Neural progenitor cell (in vitro differentiated cells): ENCODE measurements around the gene PRELP. TPM values are rescaled to one million over a fixed set of nuclear protein-coding genes. Genes with fewer than 3 reads are reported as not detected.

ENCODE experiments used
- DNase-seq: peaks from one replicate; pipeline ENCODE4 v3.0.0-alpha.2; 2016; ENCODE audit warnings: low spot score
- H2AFZ ChIP-seq: fragments of 200-600 bp; sonication (generic); replicated peaks from 2 replicates; pipeline ENCODE4 v1.6.1; 2016; ENCODE audit warnings: antibody characterized with exemption
- H3F3A ChIP-seq: fragments of 200-600 bp; sonication (generic); 2 replicates; pipeline ENCODE4 v1.6.1; 2016; ENCODE audit warnings: antibody characterized with exemption, low read depth
- H3K27ac ChIP-seq: fragments of 200-600 bp; sonication (generic); 2 replicates; pipeline ENCODE4 v1.5.1; 2016; ENCODE audit warnings: mild to moderate bottlenecking
- H3K27me3 ChIP-seq: fragments of 200-600 bp; sonication (generic); 2 replicates; pipeline ENCODE4 v1.6.1; 2016; ENCODE audit warnings: mild to moderate bottlenecking, moderate library complexity
- H3K36me3 ChIP-seq: fragments of 200-600 bp; sonication (generic); 2 replicates; pipeline ENCODE4 v1.5.1; 2016
- H3K4me1 ChIP-seq: fragments of 200-600 bp; sonication (generic); 2 replicates; pipeline ENCODE4 v1.6.1; 2016; ENCODE audit warnings: mixed run types
- H3K4me2 ChIP-seq: fragments of 200-600 bp; sonication (generic); 2 replicates; pipeline ENCODE4 v1.6.1; 2016
- H3K4me3 ChIP-seq: fragments of 200-600 bp; sonication (generic); 2 replicates; pipeline ENCODE4 v1.5.1; 2016
- H3K79me2 ChIP-seq: fragments of 200-600 bp; sonication (generic); 2 replicates; pipeline ENCODE4 v1.6.1; 2016; ENCODE audit warnings: low read depth
- H3K9ac ChIP-seq: fragments of 200-600 bp; sonication (generic); 2 replicates; pipeline ENCODE4 v1.6.1; 2016
- H3K9me3 ChIP-seq: fragments of 200-600 bp; sonication (generic); 2 replicates; pipeline ENCODE4 v1.5.1; 2016; ENCODE audit warnings: low read depth
- H4K20me1 ChIP-seq: fragments of 200-600 bp; sonication (generic); 2 replicates; pipeline ENCODE4 v1.6.1; 2016; ENCODE audit warnings: low read depth
- H3K27ac Mint-ChIP-seq: 3 replicates; pipeline ENCODE4 v1.8.0; 2021; ENCODE audit warnings: mixed read lengths
- H3K27me3 Mint-ChIP-seq: 2 replicates; pipeline ENCODE4 v1.8.0; 2022; ENCODE audit warnings: low read depth, mild to moderate bottlenecking, inconsistent platforms, moderate library complexity, mixed read lengths; ENCODE audit not compliant: insufficient read depth
- H3K36me3 Mint-ChIP-seq: 3 replicates; pipeline ENCODE4 v1.8.0; 2021; ENCODE audit warnings: mixed read lengths
- H3K4me1 Mint-ChIP-seq: 3 replicates; pipeline ENCODE4 v1.8.0; 2021; ENCODE audit warnings: mixed read lengths
- H3K4me3 Mint-ChIP-seq: 3 replicates; pipeline ENCODE4 v1.8.0; 2021; ENCODE audit warnings: mild to moderate bottlenecking, moderate library complexity, mixed read lengths
- H3K9me3 Mint-ChIP-seq: 3 replicates; pipeline ENCODE4 v1.8.0; 2020; ENCODE audit warnings: mixed read lengths
- EZH2 ChIP-seq: fragments of 200-600 bp; sonication (generic); IDR thresholded peaks from 2 replicates; pipeline ENCODE4 v1.6.1; 2017; ENCODE audit warnings: antibody characterized with exemption, mild to moderate bottlenecking, moderate library complexity
- EZH2phosphoT487 ChIP-seq: fragments of 200-600 bp; sonication (generic); IDR thresholded peaks from 2 replicates; pipeline ENCODE4 v1.6.1; 2017; ENCODE audit warnings: antibody characterized with exemption
- total RNA-seq: library from RNA; depleted of rRNA; stranded (reverse); fragments of >200 nt; gene quantifications from 2 replicates; pipeline ENCODE4 v1.2.3, GENCODE V29; 2015; ENCODE audit warnings: low replicate concordance
- TF ChIP-seq, protein P1 (sequence below): fragments of 200-600 bp; sonication (generic); IDR thresholded peaks from 2 replicates; pipeline ENCODE4 v1.5.1; 2017; ENCODE audit warnings: antibody characterized with exemption, mild to moderate bottlenecking

The PRELP gene
- total RNA-seq, 1 donor from 2014 or later: 0.26 TPM

- no peaks in the 10 kb centered on the region for H3K9me3 Mint-ChIP-seq
- H4K20me1 ChIP-seq: no peaks in the 10 kb centered on the region
- peaks cover 19% of the 10 kb centered on the region for H3K27me3 Mint-ChIP-seq
- H3K9ac ChIP-seq: no peak overlapping the region
- H3K27ac Mint-ChIP-seq: peak overlapping the region; percentile 17
- no peak for TF ChIP-seq EZH2
- TF ChIP-seq, protein P1, sequence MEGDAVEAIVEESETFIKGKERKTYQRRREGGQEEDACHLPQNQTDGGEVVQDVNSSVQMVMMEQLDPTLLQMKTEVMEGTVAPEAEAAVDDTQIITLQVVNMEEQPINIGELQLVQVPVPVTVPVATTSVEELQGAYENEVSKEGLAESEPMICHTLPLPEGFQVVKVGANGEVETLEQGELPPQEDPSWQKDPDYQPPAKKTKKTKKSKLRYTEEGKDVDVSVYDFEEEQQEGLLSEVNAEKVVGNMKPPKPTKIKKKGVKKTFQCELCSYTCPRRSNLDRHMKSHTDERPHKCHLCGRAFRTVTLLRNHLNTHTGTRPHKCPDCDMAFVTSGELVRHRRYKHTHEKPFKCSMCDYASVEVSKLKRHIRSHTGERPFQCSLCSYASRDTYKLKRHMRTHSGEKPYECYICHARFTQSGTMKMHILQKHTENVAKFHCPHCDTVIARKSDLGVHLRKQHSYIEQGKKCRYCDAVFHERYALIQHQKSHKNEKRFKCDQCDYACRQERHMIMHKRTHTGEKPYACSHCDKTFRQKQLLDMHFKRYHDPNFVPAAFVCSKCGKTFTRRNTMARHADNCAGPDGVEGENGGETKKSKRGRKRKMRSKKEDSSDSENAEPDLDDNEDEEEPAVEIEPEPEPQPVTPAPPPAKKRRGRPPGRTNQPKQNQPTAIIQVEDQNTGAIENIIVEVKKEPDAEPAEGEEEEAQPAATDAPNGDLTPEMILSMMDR: no peak
- TF ChIP-seq EZH2phosphoT487: no peak
- no peaks in the 10 kb centered on the region for H3K9me3 ChIP-seq
- H3K4me3 Mint-ChIP-seq: no peak overlapping the region
- no peaks in the 10 kb centered on the region for H3K27me3 ChIP-seq
- H3F3A ChIP-seq: peaks cover 12% of the 10 kb centered on the region
- peak overlapping the region; percentile 21 for H3K4me2 ChIP-seq
- no peak overlapping the region for H3K27ac ChIP-seq
- peaks cover 73% of the 10 kb centered on the region for H3K4me1 Mint-ChIP-seq
- no peaks in the 10 kb centered on the region for H3K36me3 Mint-ChIP-seq
- H3K79me2 ChIP-seq: no peaks in the 10 kb centered on the region
- no peak overlapping the region for H2AFZ ChIP-seq
- H3K36me3 ChIP-seq: no peaks in the 10 kb centered on the region
- H3K4me3 ChIP-seq: no peak overlapping the region
- no peak for DNase-seq
- peaks cover 40% of the 10 kb centered on the region for H3K4me1 ChIP-seq
Measured at GRCh38 chr1:203524824-203525223, 49.2 kb downstream of the PRELP start.

DNA sequence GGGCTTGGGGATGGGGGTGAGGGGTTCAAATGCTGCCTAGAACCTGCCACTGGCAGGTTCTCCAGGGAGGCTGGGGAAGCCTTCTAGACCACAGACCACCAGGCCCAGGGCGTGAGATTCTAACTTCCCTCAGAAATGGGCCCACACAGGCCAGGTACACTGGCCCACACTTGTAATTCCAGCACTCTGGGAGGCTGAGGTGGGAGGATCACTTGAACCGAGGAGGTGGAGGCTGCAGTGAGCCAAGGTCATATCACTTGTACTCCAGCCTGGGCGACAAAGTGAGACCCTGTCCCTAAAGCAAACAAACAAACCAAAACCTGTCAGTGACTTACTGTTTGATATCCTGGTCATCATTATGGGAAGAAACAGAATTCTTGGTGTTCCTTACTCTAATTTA is 50.1 kb downstream of the PRELP start:
- peaks cover 40% of the 10 kb centered on the region for H3K4me1 ChIP-seq
- peaks cover 15% of the 10 kb centered on the region for H3F3A ChIP-seq
- no peaks in the 10 kb centered on the region for H4K20me1 ChIP-seq
- no peaks in the 10 kb centered on the region for H3K9me3 ChIP-seq
- no peaks in the 10 kb centered on the region for H3K79me2 ChIP-seq
- no peaks in the 10 kb centered on the region for H3K9me3 Mint-ChIP-seq
- DNase-seq: no peak
- H2AFZ ChIP-seq: no peak overlapping the region
- no peak overlapping the region for H3K4me3 Mint-ChIP-seq
- H3K4me2 ChIP-seq: no peak overlapping the region
- H3K4me1 Mint-ChIP-seq: peaks cover 65% of the 10 kb centered on the region
- no peaks in the 10 kb centered on the region for H3K27me3 ChIP-seq
- no peaks in the 10 kb centered on the region for H3K36me3 ChIP-seq
- H3K4me3 ChIP-seq: no peak overlapping the region
- H3K27me3 Mint-ChIP-seq: peaks cover 15% of the 10 kb centered on the region
- TF ChIP-seq, protein P1: no peak
- TF ChIP-seq EZH2phosphoT487: no peak
- no peak for TF ChIP-seq EZH2
- H3K27ac Mint-ChIP-seq: no peak overlapping the region
- no peak overlapping the region for H3K9ac ChIP-seq
- no peaks in the 10 kb centered on the region for H3K36me3 Mint-ChIP-seq
- H3K27ac ChIP-seq: no peak overlapping the region

- Histone ChIP-seq H3K27ac (no peak overlapping the region), H3K4me2 (no peak overlapping the region), H3K9ac (no peak overlapping the region), H3K4me3 (no peak overlapping the region), H4K20me1 (no peaks in the 10 kb centered on the region), H2AFZ (no peak overlapping the region), H3K27me3 (no peaks in the 10 kb centered on the region), H3F3A (peaks cover 15% of the 10 kb centered on the region), H3K4me1 (peaks cover 40% of the 10 kb centered on the region), H3K9me3 (no peaks in the 10 kb centered on the region), H3K79me2 (no peaks in the 10 kb centered on the region), H3K36me3 (no peaks in the 10 kb centered on the region)
- Mint-ChIP-seq H3K27me3 (peaks cover 14% of the 10 kb centered on the region), H3K36me3 (no peaks in the 10 kb centered on the region), H3K27ac (peak overlapping the region; percentile 51), H3K4me3 (no peak overlapping the region), H3K9me3 (no peaks in the 10 kb centered on the region), H3K4me1 (peaks cover 62% of the 10 kb centered on the region)
- no peak for TF ChIP-seq EZH2
- TF ChIP-seq, protein P1: no peak
- TF ChIP-seq EZH2phosphoT487: no peak
- DNase-seq: peak; percentile 0
Measured at GRCh38 chr1:203526130-203526529, 50.5 kb downstream of the PRELP start.
